HEK293T (cell line): ENCODE measurements around the gene IBSP.

Source experiments
- CTCF ChIA-PET: fragments of 350-600 bp; formaldehyde crosslinking; extraction: SDS; loops from one replicate; lab custom pipeline; 2021; ENCODE audit warnings: antibody characterized with exemption, inconsistent platforms; lab: Yijun Ruan, JAX
- POLR2A ChIA-PET: fragments of 350-600 bp; formaldehyde crosslinking; extraction: SDS; loops from one replicate; lab custom pipeline; 2020; ENCODE audit warnings: antibody characterized with exemption, inconsistent platforms; lab: Yijun Ruan, JAX
- DNase-seq: peaks from one replicate; pipeline ENCODE4 v3.0.0; 2012; ENCODE audit warnings: mixed read lengths; ENCODE audit errors: extremely low spot score
- ARNT ChIP-seq: fragments of 450-650 bp; IDR thresholded peaks from 2 replicates; pipeline ENCODE4 v1.6.1; 2017; ENCODE audit warnings: mild to moderate bottlenecking
- BHLHE40 ChIP-seq: fragments of 450-650 bp; IDR thresholded peaks from 2 replicates; pipeline ENCODE4 v1.6.1; 2016; ENCODE audit warnings: mild to moderate bottlenecking, moderate library complexity, borderline replicate concordance
- CTBP1 ChIP-seq: fragments of 450-650 bp; IDR thresholded peaks from 2 replicates; pipeline ENCODE4 v1.6.1; 2016; ENCODE audit warnings: borderline replicate concordance
- ELF4 ChIP-seq: fragments of 450-650 bp; IDR thresholded peaks from 2 replicates; pipeline ENCODE4 v1.6.1; 2017; ENCODE audit warnings: antibody characterized with exemption
- FOXA1 ChIP-seq: fragments of 450-650 bp; IDR thresholded peaks from 2 replicates; pipeline ENCODE4 v1.6.1; 2016; ENCODE audit warnings: mild to moderate bottlenecking
- FOXK2 ChIP-seq: fragments of 450-650 bp; IDR thresholded peaks from 2 replicates; pipeline ENCODE4 v1.6.1; 2016; ENCODE audit warnings: mild to moderate bottlenecking
- FOXM1 ChIP-seq: fragments of 450-650 bp; IDR thresholded peaks from 2 replicates; pipeline ENCODE4 v1.6.1; 2017; ENCODE audit warnings: mild to moderate bottlenecking, borderline replicate concordance
- HDGF ChIP-seq: fragments of 450-650 bp; IDR thresholded peaks from 2 replicates; pipeline ENCODE4 v1.6.1; 2017; ENCODE audit warnings: antibody characterized with exemption, borderline replicate concordance
- L3MBTL2 ChIP-seq: fragments of 450-650 bp; conservative IDR thresholded peaks from 2 replicates; pipeline ENCODE4 v1.6.1; 2016; ENCODE audit warnings: mild to moderate bottlenecking
- LEF1 ChIP-seq: fragments of 450-650 bp; IDR thresholded peaks from 2 replicates; pipeline ENCODE4 v1.6.1; 2017; ENCODE audit warnings: mild to moderate bottlenecking, borderline replicate concordance
- NFRKB ChIP-seq: fragments of 450-650 bp; IDR thresholded peaks from 2 replicates; pipeline ENCODE4 v1.6.1; 2016; ENCODE audit warnings: mild to moderate bottlenecking, moderate library complexity
- PKNOX1 ChIP-seq: fragments of 450-650 bp; IDR thresholded peaks from 2 replicates; pipeline ENCODE4 v1.6.1; 2016
- SP1 ChIP-seq: fragments of 450-650 bp; IDR thresholded peaks from 2 replicates; pipeline ENCODE4 v1.6.1; 2017
- SUZ12 ChIP-seq: fragments of 450-650 bp; IDR thresholded peaks from 2 replicates; pipeline ENCODE4 v1.6.1; 2016; ENCODE audit warnings: mild to moderate bottlenecking
- TARDBP ChIP-seq: fragments of 450-650 bp; IDR thresholded peaks from 2 replicates; pipeline ENCODE4 v1.6.1; 2016
- ZNF384 ChIP-seq: fragments of 450-650 bp; IDR thresholded peaks from 2 replicates; pipeline ENCODE4 v1.6.1; 2016

The IBSP gene

GRCh38 chr4:87832669-87833068 is 33.3 kb downstream of the IBSP start, which contains the start of gene MEPE:
Gene MEPE, plus strand, starts transcription at chr4:87832969. Its CDS starts 1,746 bp downstream, at chr4:87834715.
- no peak for DNase-seq
- ChIA-PET POLR2A (no interaction called here), CTCF (no interaction called here)
- TF ChIP-seq FOXK2 (no peak), FOXM1 (no peak), NFRKB (no peak)

- no peak for DNase-seq
- ChIA-PET CTCF (no interaction called here), POLR2A (no interaction called here)
- TF ChIP-seq SUZ12, result no peak
Measured at GRCh38 chr4:87834401-87834800, 35.0 kb downstream of the IBSP start.

- CTCF ChIA-PET, result no interaction called here
- DNase-seq, result no peak
Measured at GRCh38 chr4:87835197-87835596, 35.8 kb downstream of the IBSP start.

GRCh38 chr4:87835743-87836142 is 36.4 kb downstream of the IBSP start:
- DNase-seq, result no peak
- TF ChIP-seq L3MBTL2 (no peak), FOXM1 (no peak), CTBP1 (no peak), TARDBP (no peak), PKNOX1 (no peak), FOXA1 (no peak), NFRKB (no peak), SP1 (no peak), ARNT (no peak), LEF1 (no peak), BHLHE40 (no peak), ELF4 (no peak), SUZ12 (no peak)
- POLR2A ChIA-PET, result no interaction called here
- CTCF ChIA-PET, result no interaction called here

More at GRCh38 chr4:87835197-87835596, 35.8 kb downstream of the IBSP start:
- POLR2A ChIA-PET, result no interaction called here
- TF ChIP-seq LEF1 (no peak), FOXM1 (no peak), SUZ12 (no peak), BHLHE40 (no peak), CTBP1 (no peak), HDGF (no peak), PKNOX1 (no peak)

- ChIA-PET POLR2A (no interaction called here), CTCF (interaction anchor here (0.5 to 3.8 kb wide), 7 partner anchors 9 to 294 kb away, joined by 3 to 19 read pairs (median 4); no protein-coding TSS in a partner anchor)
- no peak for DNase-seq
- no peak for TF ChIP-seq SUZ12
- no peak for TF ChIP-seq ZNF384
- TF ChIP-seq FOXA1, result no peak
- no peak for TF ChIP-seq LEF1
- no peak for TF ChIP-seq CTBP1
- no peak for TF ChIP-seq SP1
- no peak for TF ChIP-seq FOXK2
- no peak for TF ChIP-seq BHLHE40
- no peak for TF ChIP-seq HDGF
- no peak for TF ChIP-seq L3MBTL2
- no peak for TF ChIP-seq ARNT
- no peak for TF ChIP-seq PKNOX1
Measured at GRCh38 chr4:87838205-87838604, 38.9 kb downstream of the IBSP start.

DNA sequence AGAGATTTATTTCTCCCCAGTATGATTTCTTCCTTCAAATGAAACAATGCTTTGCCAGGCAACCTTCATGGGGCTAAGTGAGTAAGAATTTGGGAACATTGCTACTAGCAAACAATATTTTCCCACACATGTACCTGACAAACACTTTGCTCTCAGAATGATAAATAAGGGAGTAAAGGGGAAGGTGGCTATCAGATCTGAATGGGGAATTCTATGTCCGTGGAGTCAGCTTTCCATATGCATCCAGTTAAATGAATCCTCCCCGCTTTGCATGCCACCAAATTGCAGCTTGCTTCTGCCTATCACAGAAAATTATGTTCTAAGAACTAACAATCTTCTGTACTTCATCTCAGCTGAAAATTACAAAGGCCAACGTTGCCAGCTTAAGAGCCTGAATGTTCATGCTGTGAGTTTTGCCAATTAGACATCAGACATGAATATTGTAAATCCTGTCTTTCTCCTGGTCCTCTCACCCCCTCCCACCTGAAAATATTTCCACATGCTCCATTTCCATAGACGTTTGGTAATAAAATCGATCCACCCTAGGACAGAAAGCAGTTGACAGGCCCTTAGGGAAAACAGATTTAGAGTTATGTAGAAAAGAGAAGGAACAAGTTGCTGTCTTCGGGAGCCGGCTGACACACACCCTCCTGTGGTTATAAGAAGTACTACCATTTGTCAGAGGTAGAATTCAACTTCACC is 39.7 kb downstream of the IBSP start:
- ChIA-PET POLR2A (no interaction called here), CTCF (interaction anchor here (0.9 to 3.8 kb wide), 5 partner anchors 11 to 295 kb away, joined by 3 to 19 read pairs (median 4); no protein-coding TSS in a partner anchor)
- TF ChIP-seq FOXM1, result no peak
- TF ChIP-seq PKNOX1, result peak; percentile 51
- TF ChIP-seq ELF4, result no peak
- peak; percentile 50 for DNase-seq
